Muscle layer of duodenum (tissue), 2 donors: ENCODE measurements around the gene CDCA3.
A peak's percentile ranks its signal among the peaks of the same experiment; 100 is the strongest.

ENCODE experiments used
- H3K27ac ChIP-seq: one replicate; pipeline ENCODE4 v1.7.0; 2013; ENCODE audit warnings: mild to moderate bottlenecking, low read length
- H3K27me3 ChIP-seq: one replicate; pipeline ENCODE4 v1.7.0; 2013; ENCODE audit warnings: low read depth, mild to moderate bottlenecking, control low read depth, low read length
- H3K36me3 ChIP-seq, 2 donors: one replicate each; pipeline ENCODE4 v1.7.0; 2013; ENCODE audit warnings: low read length in 2 of 2, control low read depth in 1 of 2, mild to moderate bottlenecking in 1 of 2; ENCODE audit not compliant: insufficient read depth in 2 of 2, control insufficient read depth in 1 of 2
- H3K4me1 ChIP-seq, 2 donors: one replicate each; pipeline ENCODE4 v1.7.0; 2013; ENCODE audit warnings: low read length in 2 of 2, mild to moderate bottlenecking in 2 of 2, control low read depth in 1 of 2, moderate library complexity in 1 of 2; ENCODE audit not compliant: insufficient read depth in 2 of 2, control insufficient read depth in 1 of 2
- H3K4me3 ChIP-seq, 2 donors: one replicate each; pipeline ENCODE4 v1.7.0; 2013; ENCODE audit warnings: low read length in 2 of 2, low read depth in 1 of 2, mild to moderate bottlenecking in 1 of 2
- H3K9me3 ChIP-seq, 2 donors: one replicate each; pipeline ENCODE4 v1.7.0; 2013; ENCODE audit warnings: low read length in 2 of 2, control low read depth in 1 of 2, mild to moderate bottlenecking in 1 of 2; ENCODE audit not compliant: control insufficient read depth in 1 of 2
- donor health status: healthy.

The CDCA3 gene

GRCh38 chr12:6828781-6829535 lies 22.1 kb downstream of the CDCA3 start:
- Histone ChIP-seq H3K4me1 (peaks cover 4 to 27% of the 10 kb centered on the region in 2 donors), H3K4me3 (peak overlapping the region; percentile 74 to 89), H3K36me3 (peaks cover 7 to 18% of the 10 kb centered on the region in 2 donors), H3K27ac (peak overlapping the region; percentile 67), H3K27me3 (peaks cover 4% of the 10 kb centered on the region), H3K9me3 (no peaks in the 10 kb centered on the region)

DNA sequence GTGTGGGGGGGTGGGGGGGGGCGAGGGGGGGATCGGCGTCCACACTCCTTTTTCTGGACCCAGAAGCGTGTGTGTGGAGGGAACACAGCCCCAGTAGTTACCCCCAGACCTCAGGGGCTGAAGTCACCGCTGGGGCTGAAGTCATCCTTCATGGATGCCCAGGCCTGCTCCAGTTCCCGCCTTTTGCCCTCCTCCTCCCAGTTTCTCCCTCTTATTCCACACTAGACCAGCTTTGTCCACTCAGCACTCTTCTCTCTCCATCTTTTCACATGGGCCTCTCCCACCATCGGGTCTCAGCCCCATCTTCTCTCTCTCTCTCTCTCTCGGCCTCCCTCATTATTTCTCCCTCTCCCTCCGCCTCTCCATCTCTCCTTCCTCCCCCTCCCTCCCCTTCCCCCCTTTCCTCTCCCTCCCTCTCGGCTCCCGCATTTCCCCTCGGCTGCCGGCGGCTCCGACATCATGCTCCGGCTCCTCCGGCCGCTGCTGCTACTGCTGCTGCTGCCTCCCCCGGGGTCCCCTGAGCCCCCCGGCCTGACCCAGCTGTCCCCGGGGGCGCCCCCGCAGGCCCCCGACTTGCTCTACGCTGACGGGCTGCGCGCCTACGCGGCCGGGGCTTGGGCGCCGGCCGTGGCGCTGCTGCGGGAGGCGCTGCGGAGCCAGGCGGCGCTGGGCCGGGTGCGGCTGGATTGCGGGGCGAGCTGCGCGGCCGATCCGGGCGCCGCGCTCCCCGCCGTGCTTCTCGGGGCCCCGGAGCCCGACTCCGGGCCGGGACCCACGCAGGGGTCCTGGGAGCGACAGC lies 22.9 kb downstream of the CDCA3 start, which contains the start of gene P3H3:
TSS of gene P3H3 (plus strand) at position 426 of the 799 bp plus-strand sequence. CDS start at position 460, 34 bp downstream.
- Histone ChIP-seq H3K4me1 (peaks cover 4 to 27% of the 10 kb centered on the region in 2 donors), H3K4me3 (peak within 1 kb of the TSS; percentile 74 to 89), H3K27me3 (peaks cover 4% of the 10 kb centered on the region), H3K36me3 (peaks cover 6 to 10% of the 10 kb centered on the region in 2 donors), H3K27ac (peak within 1 kb of the TSS; percentile 67), H3K9me3 (no peaks in the 10 kb centered on the region)

DNA sequence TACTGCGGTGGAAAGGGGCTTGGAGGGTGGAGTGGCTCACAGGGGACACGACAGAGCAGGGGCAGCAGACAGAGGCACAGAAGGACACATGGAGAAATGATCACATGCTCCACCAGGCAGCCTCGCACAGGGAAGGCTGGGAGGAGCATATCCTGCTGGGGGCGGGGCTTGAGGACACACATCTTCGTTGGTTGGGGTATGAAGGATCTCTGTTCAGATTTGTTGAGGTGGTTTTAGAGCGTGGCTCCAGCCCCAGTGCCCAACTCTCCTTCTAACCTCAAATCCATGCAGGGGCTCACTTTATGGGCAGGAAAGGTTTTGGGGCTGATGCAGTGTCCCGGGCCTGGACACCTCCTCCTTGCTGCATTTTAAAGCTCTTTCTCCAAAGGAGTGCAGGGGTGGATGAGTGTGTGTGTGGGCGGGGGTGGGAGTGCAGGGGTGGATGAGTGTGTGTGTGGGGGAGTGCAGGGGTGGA lies 23.6 kb downstream of the CDCA3 start:
- Histone ChIP-seq H3K27ac (no peak overlapping the region), H3K4me3 (peak overlapping the region in 1 of 2 donors; percentile 18)

DNA sequence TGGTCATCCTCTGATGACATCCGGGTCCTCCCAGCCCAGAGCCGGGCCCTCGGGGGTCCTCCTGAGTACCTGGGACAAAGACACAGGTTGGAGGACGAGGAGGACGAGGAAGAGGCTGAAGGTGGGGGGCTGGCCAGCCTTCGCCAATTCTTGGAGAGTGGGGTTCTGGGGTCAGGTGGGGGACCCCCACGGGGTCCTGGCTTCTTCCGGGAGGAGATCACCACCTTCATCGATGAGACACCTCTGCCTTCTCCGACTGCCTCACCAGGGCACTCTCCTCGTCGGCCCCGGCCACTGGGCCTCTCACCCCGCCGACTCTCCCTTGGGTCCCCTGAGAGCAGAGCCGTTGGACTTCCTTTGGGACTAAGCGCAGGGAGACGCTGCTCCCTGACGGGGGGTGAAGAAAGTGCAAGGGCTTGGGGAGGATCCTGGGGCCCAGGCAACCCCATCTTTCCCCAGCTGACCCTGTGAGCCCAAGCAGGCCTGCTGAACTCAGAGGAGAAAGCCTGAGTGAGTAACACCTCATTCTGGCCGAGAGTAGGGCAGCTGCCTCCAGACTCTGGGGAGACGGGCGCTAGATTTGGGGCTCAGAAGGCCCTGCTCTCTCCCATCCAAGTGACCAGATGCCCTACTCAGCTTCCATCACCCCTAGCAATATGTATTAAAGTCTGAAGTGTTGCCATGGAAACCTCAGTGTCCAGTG lies 24.2 kb downstream of the CDCA3 start:
- Histone ChIP-seq H3K9me3 (no peaks in the 10 kb centered on the region), H3K27me3 (peaks cover 9% of the 10 kb centered on the region), H3K27ac (no peak overlapping the region), H3K36me3 (peaks cover 3 to 9% of the 10 kb centered on the region in 2 donors), H3K4me3 (peak overlapping the region in 1 of 2 donors; percentile 18), H3K4me1 (peaks cover 4 to 38% of the 10 kb centered on the region in 2 donors)

More for the DNA sequence above, 23.6 kb downstream of the CDCA3 start:
- peaks cover 4 to 32% of the 10 kb centered on the region in 2 donors for H3K4me1 ChIP-seq
- peaks cover 4% of the 10 kb centered on the region for H3K27me3 ChIP-seq
- H3K36me3 ChIP-seq = peaks cover 6 to 9% of the 10 kb centered on the region in 2 donors
- no peaks in the 10 kb centered on the region for H3K9me3 ChIP-seq

- Histone ChIP-seq H3K4me1 (peaks cover 4 to 41% of the 10 kb centered on the region in 2 donors), H3K27me3 (peaks cover 9% of the 10 kb centered on the region)
Measured at GRCh38 chr12:6826125-6826733, 24.9 kb downstream of the CDCA3 start.

DNA sequence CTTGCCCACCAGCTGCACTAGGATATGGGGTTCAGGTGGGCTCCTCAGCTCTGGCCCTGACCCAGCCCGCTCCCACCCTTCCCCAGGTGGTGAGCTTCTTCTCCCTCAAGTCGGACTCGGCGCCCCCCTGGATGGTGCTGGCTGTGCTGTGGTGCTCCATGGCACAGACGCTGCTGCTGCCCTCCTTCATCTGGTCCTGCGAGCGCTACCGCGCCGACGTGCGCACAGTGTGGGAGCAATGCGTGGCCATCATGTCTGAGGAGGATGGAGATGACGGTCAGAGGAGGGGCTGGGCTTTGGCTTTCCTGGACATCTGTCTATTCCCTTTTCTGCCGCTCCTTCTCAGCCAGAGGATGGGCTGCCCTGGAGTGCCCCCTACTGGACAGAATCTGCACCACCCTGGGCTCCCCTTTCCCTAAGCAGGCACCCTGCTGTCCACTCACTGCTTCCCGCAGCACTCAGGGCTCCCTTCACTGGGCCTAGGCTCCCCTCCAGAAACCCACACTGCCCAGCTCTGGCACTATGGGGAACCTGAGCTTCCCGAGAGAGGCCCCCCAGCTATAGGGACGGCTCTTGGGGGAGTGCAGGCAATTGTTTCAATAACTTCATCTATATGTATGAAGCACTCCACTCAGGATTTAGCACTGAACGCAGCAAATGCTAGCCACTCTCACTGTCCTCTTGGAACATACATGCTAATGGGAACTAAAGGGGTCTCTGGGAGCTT lies 25.5 kb downstream of the CDCA3 start:
- peak overlapping the region in 1 of 2 donors; percentile 11 for H3K4me3 ChIP-seq
- no peak overlapping the region for H3K27ac ChIP-seq
- H3K4me1 ChIP-seq = peaks cover 4 to 48% of the 10 kb centered on the region in 2 donors
- H3K27me3 ChIP-seq = peaks cover 9% of the 10 kb centered on the region
- no peaks in the 10 kb centered on the region for H3K36me3 ChIP-seq
- no peaks in the 10 kb centered on the region for H3K9me3 ChIP-seq

More at GRCh38 chr12:6826125-6826733, 24.9 kb downstream of the CDCA3 start:
- Histone ChIP-seq H3K4me3 (no peak overlapping the region), H3K27ac (no peak overlapping the region), H3K9me3 (no peaks in the 10 kb centered on the region), H3K36me3 (peaks cover 0 to 3% of the 10 kb centered on the region in 2 donors)

- peak overlapping the region in 1 of 2 donors; percentile 11 for H3K4me3 ChIP-seq
- peaks cover 4 to 44% of the 10 kb centered on the region in 2 donors for H3K4me1 ChIP-seq
- H3K27ac ChIP-seq = no peak overlapping the region
- H3K36me3 ChIP-seq = no peaks in the 10 kb centered on the region
- H3K9me3 ChIP-seq = no peaks in the 10 kb centered on the region
- peaks cover 9% of the 10 kb centered on the region for H3K27me3 ChIP-seq
Measured at GRCh38 chr12:6824901-6825381, 26.1 kb downstream of the CDCA3 start.

DNA sequence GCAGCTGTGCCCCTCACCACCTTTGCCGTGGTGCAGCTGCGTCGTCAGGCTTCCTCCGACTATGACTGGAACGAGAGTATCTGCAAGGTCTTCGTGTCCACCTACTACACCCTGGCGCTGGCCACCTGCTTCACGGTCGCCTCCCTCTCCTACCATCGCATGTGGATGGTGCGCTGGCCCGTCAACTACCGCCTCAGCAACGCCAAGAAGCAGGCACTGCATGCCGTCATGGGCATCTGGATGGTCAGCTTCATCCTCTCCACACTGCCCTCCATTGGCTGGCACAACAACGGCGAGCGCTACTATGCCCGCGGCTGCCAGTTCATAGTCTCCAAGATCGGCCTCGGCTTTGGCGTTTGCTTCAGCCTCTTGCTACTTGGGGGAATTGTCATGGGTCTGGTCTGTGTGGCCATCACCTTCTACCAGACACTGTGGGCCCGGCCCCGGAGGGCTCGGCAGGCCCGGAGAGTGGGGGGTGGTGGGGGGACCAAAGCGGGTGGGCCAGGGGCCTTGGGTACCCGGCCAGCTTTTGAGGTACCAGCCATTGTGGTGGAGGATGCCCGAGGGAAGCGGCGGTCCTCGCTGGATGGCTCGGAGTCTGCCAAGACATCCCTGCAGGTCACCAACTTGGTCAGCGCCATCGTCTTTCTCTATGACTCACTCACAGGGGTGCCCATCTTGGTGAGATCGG lies 26.9 kb downstream of the CDCA3 start:
- Histone ChIP-seq H3K4me1 (peaks cover 4 to 37% of the 10 kb centered on the region in 2 donors), H3K36me3 (no peaks in the 10 kb centered on the region), H3K27me3 (peaks cover 9% of the 10 kb centered on the region), H3K9me3 (no peaks in the 10 kb centered on the region), H3K27ac (no peak overlapping the region), H3K4me3 (no peak overlapping the region)

DNA sequence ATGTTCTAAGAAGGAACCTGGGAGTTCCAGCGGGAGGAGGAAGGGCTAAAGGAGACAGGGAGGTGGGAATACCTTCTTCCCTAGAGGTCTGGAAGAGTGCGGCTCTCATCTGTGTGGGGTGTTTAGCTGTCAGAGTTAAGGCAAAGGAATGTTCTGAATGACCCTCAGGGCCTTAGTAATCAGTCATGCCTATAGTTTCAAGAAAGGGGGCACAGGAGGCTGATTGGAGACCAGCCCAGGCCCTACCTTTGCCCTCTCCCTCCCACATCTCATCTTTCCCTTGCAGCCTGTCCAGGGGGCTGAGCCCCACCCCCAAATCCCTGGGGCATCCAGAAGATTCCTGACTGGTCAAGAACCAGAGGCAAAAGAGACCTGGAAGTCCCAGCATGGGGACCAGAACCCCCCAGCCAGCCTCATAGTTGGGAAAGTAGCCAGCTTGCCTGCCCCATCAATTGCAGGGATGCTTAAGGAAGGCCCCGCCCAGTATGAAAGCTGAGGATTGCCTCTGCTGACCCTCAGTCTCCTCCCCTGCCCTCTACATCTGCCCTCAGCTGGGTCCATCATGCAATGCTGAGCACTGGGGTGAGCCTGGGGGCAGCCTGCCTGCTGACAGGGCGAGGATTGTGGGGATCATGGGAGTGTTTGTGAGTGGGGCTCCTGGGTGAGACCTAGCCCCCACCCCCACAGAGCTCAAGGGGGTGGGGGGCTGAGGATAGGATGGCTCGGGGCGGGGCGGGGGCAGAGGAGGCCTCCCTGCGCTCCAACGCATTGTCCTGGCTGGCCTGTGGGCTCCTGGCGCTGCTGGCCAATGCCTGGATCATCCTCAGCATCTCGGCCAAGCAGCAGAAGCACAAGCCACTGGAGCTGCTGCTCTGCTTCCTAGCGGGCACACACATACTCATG lies 27.7 kb downstream of the CDCA3 start:
- H3K9me3 ChIP-seq = no peaks in the 10 kb centered on the region
- H3K4me3 ChIP-seq = no peak overlapping the region
- H3K27me3 ChIP-seq = peaks cover 9% of the 10 kb centered on the region
- no peak overlapping the region for H3K27ac ChIP-seq
- peaks cover 4 to 33% of the 10 kb centered on the region in 2 donors for H3K4me1 ChIP-seq
- H3K36me3 ChIP-seq = no peaks in the 10 kb centered on the region
